SK-N-SH (cell line): ENCODE measurements around the gene MGST1. TPM values are rescaled to one million over a fixed set of nuclear protein-coding genes. Genes with fewer than 3 reads are reported as not detected.

Source experiments
- CTCF ChIA-PET: fragments of 300-600, 350-600 bp; formaldehyde crosslinking; extraction: SDS; loops from one replicate; lab custom pipeline; 2021; lab: Yijun Ruan, JAX
- POLR2A ChIA-PET: fragments of 350-600 bp; sonication (Branson Sonifier 250); formaldehyde crosslinking; extraction: SDS; loops from one replicate; lab custom pipeline; 2020; ENCODE audit warnings: antibody characterized with exemption, inconsistent platforms; lab: Yijun Ruan, JAX
- DNase-seq: peaks from one replicate; pipeline ENCODE4 v3.0.0; 2012
- H2AFZ ChIP-seq: fragments of 200-600 bp; sonication (generic); 2 replicates; pipeline ENCODE4 v1.8.1; 2016; ENCODE audit warnings: antibody characterized with exemption, mild to moderate bottlenecking, low read depth
- H3F3A ChIP-seq: fragments of 200-600 bp; sonication (generic); replicated peaks from 2 replicates; pipeline ENCODE3; 2016; ENCODE audit warnings: antibody characterized with exemption, mild to moderate bottlenecking; ENCODE audit not compliant: insufficient read depth
- H3K27ac ChIP-seq, 2 experiments: fragments of 200-500 bp in 1 of 2; fragments of 200-600 bp in 1 of 2; sonication (Bioruptor generic) in 1 of 2; sonication (generic), shearing (Covaris generic) in 1 of 2; 2 replicates each; pipeline versions ENCODE4 v1.5.1 to v1.6.1; 2014 to 2016; ENCODE audit warnings: low read depth in 2 of 2, inconsistent platforms in 1 of 2, low read length in 1 of 2, mild to moderate bottlenecking in 1 of 2, mixed read lengths in 1 of 2
- H3K27me3 ChIP-seq: fragments of 200-600 bp; sonication (generic), shearing (Covaris generic); 2 replicates; pipeline ENCODE4 v1.6.1; 2016; ENCODE audit warnings: mixed run types; ENCODE audit not compliant: insufficient read depth
- H3K36me3 ChIP-seq, 2 experiments: fragments of 200-500 bp in 1 of 2; fragments of 200-600 bp in 1 of 2; sonication (Bioruptor generic) in 1 of 2; sonication (generic) in 1 of 2; replicated peaks in 1 of 2; 2 replicates each; pipeline versions ENCODE3 to v1.5.1; 2014 to 2016; ENCODE audit warnings: low read length in 1 of 2, mild to moderate bottlenecking in 1 of 2; ENCODE audit not compliant: insufficient read depth in 2 of 2, control insufficient read depth in 1 of 2
- H3K4me1 ChIP-seq, 2 experiments: fragments of 200-500 bp in 1 of 2; fragments of 200-600 bp in 1 of 2; sonication (Bioruptor generic) in 1 of 2; sonication (generic), shearing (Covaris generic) in 1 of 2; 2 replicates each; pipeline versions ENCODE4 v1.5.1 to v1.6.1; 2014 to 2016; ENCODE audit warnings: low read depth in 1 of 2, low read length in 1 of 2, mixed run types in 1 of 2; ENCODE audit not compliant: insufficient read depth in 2 of 2, control insufficient read depth in 1 of 2
- H3K4me2 ChIP-seq: fragments of 200-600 bp; sonication (generic), shearing (Covaris generic); 2 replicates; pipeline ENCODE4 v1.6.1; 2017; ENCODE audit warnings: mixed run types
- H3K4me3 ChIP-seq, 2 experiments: fragments of 200-500 bp in 1 of 2; fragments of 200-600 bp in 1 of 2; sonication (Bioruptor generic) in 1 of 2; sonication (generic), shearing (Covaris generic) in 1 of 2; 2 replicates each; pipeline versions ENCODE4 v1.5.1 to v1.8.1; 2014 to 2016; ENCODE audit warnings: low read depth in 2 of 2, inconsistent platforms in 1 of 2, low read length in 1 of 2, mild to moderate bottlenecking in 1 of 2, mixed read lengths in 1 of 2, moderate library complexity in 1 of 2
- H3K79me2 ChIP-seq: fragments of 200-600 bp; sonication (generic); 2 replicates; pipeline ENCODE4 v1.8.1; 2017; ENCODE audit warnings: mild to moderate bottlenecking; ENCODE audit not compliant: insufficient read depth
- H3K9ac ChIP-seq: fragments of 200-600 bp; sonication (generic); 2 replicates; pipeline ENCODE4 v1.6.1; 2017; ENCODE audit warnings: mixed run types
- H3K9me2 ChIP-seq: fragments of 200-600 bp; sonication (generic); 2 replicates; pipeline ENCODE4 v1.6.1; 2017; ENCODE audit warnings: mixed run types
- H3K9me3 ChIP-seq: fragments of 200-600 bp; sonication (generic); 2 replicates; pipeline ENCODE4 v1.6.1; 2017; ENCODE audit warnings: mixed run types, mild to moderate bottlenecking, moderate library complexity
- H4K20me1 ChIP-seq: fragments of 200-600 bp; sonication (generic); 2 replicates; pipeline ENCODE4 v1.6.1; 2017; ENCODE audit warnings: mild to moderate bottlenecking, mixed run types; ENCODE audit not compliant: insufficient read depth
- EZH2phosphoT487 ChIP-seq: fragments of 200-600 bp; sonication (generic); IDR thresholded peaks from 2 replicates; pipeline ENCODE4 v1.6.1; 2017; ENCODE audit warnings: low read depth, mixed run types, mild to moderate bottlenecking, antibody characterized with exemption, moderate library complexity, borderline replicate concordance
- FOXJ3 ChIP-seq: sonication (generic); formaldehyde crosslinking; IDR thresholded peaks from 2 replicates; pipeline ENCODE4 v1.5.1; 2020; ENCODE audit warnings: mild to moderate bottlenecking, missing genetic modification reagents
- FOXM1 ChIP-seq: IDR thresholded peaks from 2 replicates; pipeline ENCODE4 v1.4.0; 2012; ENCODE audit warnings: low read depth, mild to moderate bottlenecking
- GABPA ChIP-seq: IDR thresholded peaks from 2 replicates; pipeline ENCODE4 v1.4.0; 2012; ENCODE audit warnings: low read depth, mild to moderate bottlenecking
- GATA2 ChIP-seq: sonication (generic); formaldehyde crosslinking; IDR thresholded peaks from 2 replicates; pipeline ENCODE4 v1.5.0; 2020; ENCODE audit warnings: mild to moderate bottlenecking, missing genetic modification reagents
- JUND ChIP-seq: IDR thresholded peaks from 2 replicates; pipeline ENCODE4 v1.4.0; 2012
- MXI1 ChIP-seq: IDR thresholded peaks from 2 replicates; pipeline ENCODE4 v1.6.1; 2012; ENCODE audit warnings: mild to moderate bottlenecking, low read depth, low read length, improper control_type of control experiment
- NFIC ChIP-seq: IDR thresholded peaks from 2 replicates; pipeline ENCODE4 v1.4.0; 2012; ENCODE audit warnings: borderline replicate concordance
- PBX3 ChIP-seq: IDR thresholded peaks from 2 replicates; pipeline ENCODE4; 2012
- POLR2AphosphoS5 ChIP-seq: IDR thresholded peaks from 2 replicates; pipeline ENCODE4 v1.6.1; 2012; ENCODE audit warnings: low read depth, low read length
- RXRA ChIP-seq: IDR thresholded peaks from 2 replicates; pipeline ENCODE4 v1.4.0; 2012; ENCODE audit warnings: low read depth, mild to moderate bottlenecking, borderline replicate concordance
- SIN3A ChIP-seq: IDR thresholded peaks from 2 replicates; pipeline ENCODE4 v1.6.1; 2012; ENCODE audit warnings: low read depth, mild to moderate bottlenecking, low read length, moderate library complexity, borderline replicate concordance
- TCF12 ChIP-seq: IDR thresholded peaks from 2 replicates; pipeline ENCODE4 v1.4.0; 2012
- TEAD4 ChIP-seq: IDR thresholded peaks from 2 replicates; pipeline ENCODE4 v1.4.0; 2012; ENCODE audit warnings: mild to moderate bottlenecking, borderline replicate concordance; ENCODE audit not compliant: insufficient read depth
- WGBS: methylation state at CpG from one replicate; pipeline ENCODE4 v1.1.6; 2017; ENCODE audit warnings: low lambda C conversion rate; 5-methylcytosine and 5-hydroxymethylcytosine counted together
- polyA plus RNA-seq, 3 experiments: library from polyadenylated mRNA; depleted of rRNA; stranded (reverse); fragments of >200 nt; gene quantifications; 2 replicates each; pipeline ENCODE4 v1.2.3, GENCODE V29; 2012
- TF ChIP-seq, protein P1 (sequence below): IDR thresholded peaks from 2 replicates; pipeline ENCODE4 v1.4.0; 2012; ENCODE audit warnings: low read depth, borderline replicate concordance
- TF ChIP-seq, protein P2 (sequence below): IDR thresholded peaks from 2 replicates; pipeline ENCODE4 v1.4.0; 2012; ENCODE audit warnings: low read depth, borderline replicate concordance
- TF ChIP-seq, protein P3 (sequence below): fragments of 200-600 bp; sonication (generic); IDR thresholded peaks from 2 replicates; pipeline ENCODE4 v1.6.1; 2017; ENCODE audit warnings: antibody characterized with exemption, mild to moderate bottlenecking, moderate library complexity

The MGST1 gene
- polyA plus RNA-seq, 1 of the 3 experiments (the other 2 are of a cell fraction), result 4.8 TPM

GRCh38 chr12:16392846-16393535 lies 45.5 kb downstream of the MGST1 start:
- Histone ChIP-seq H3K9me3 (no peaks in the 10 kb centered on the region), H2AFZ (no peak overlapping the region), H3K79me2 (no peaks in the 10 kb centered on the region)
- TF ChIP-seq MXI1, result no peak
- TF ChIP-seq EZH2phosphoT487, result no peak
- no peak for TF ChIP-seq GABPA
- no peak for TF ChIP-seq PBX3
- TF ChIP-seq NFIC, result no peak
- TF ChIP-seq GATA2 (CRISPR knock-in tag), result no peak
- TF ChIP-seq, protein P1, sequence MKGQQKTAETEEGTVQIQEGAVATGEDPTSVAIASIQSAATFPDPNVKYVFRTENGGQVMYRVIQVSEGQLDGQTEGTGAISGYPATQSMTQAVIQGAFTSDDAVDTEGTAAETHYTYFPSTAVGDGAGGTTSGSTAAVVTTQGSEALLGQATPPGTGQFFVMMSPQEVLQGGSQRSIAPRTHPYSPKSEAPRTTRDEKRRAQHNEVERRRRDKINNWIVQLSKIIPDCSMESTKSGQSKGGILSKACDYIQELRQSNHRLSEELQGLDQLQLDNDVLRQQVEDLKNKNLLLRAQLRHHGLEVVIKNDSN, result no peak
- TF ChIP-seq, protein P2, sequence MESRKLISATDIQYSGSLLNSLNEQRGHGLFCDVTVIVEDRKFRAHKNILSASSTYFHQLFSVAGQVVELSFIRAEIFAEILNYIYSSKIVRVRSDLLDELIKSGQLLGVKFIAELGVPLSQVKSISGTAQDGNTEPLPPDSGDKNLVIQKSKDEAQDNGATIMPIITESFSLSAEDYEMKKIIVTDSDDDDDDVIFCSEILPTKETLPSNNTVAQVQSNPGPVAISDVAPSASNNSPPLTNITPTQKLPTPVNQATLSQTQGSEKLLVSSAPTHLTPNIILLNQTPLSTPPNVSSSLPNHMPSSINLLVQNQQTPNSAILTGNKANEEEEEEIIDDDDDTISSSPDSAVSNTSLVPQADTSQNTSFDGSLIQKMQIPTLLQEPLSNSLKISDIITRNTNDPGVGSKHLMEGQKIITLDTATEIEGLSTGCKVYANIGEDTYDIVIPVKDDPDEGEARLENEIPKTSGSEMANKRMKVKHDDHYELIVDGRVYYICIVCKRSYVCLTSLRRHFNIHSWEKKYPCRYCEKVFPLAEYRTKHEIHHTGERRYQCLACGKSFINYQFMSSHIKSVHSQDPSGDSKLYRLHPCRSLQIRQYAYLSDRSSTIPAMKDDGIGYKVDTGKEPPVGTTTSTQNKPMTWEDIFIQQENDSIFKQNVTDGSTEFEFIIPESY, result no peak
- TF ChIP-seq POLR2AphosphoS5, result no peak
- no peak for TF ChIP-seq FOXJ3 (CRISPR knock-in tag)
- no peak for TF ChIP-seq FOXM1
- no peak for TF ChIP-seq TCF12
- TF ChIP-seq SIN3A, result no peak
- TF ChIP-seq, protein P3, sequence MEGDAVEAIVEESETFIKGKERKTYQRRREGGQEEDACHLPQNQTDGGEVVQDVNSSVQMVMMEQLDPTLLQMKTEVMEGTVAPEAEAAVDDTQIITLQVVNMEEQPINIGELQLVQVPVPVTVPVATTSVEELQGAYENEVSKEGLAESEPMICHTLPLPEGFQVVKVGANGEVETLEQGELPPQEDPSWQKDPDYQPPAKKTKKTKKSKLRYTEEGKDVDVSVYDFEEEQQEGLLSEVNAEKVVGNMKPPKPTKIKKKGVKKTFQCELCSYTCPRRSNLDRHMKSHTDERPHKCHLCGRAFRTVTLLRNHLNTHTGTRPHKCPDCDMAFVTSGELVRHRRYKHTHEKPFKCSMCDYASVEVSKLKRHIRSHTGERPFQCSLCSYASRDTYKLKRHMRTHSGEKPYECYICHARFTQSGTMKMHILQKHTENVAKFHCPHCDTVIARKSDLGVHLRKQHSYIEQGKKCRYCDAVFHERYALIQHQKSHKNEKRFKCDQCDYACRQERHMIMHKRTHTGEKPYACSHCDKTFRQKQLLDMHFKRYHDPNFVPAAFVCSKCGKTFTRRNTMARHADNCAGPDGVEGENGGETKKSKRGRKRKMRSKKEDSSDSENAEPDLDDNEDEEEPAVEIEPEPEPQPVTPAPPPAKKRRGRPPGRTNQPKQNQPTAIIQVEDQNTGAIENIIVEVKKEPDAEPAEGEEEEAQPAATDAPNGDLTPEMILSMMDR, result no peak
- TF ChIP-seq RXRA, result no peak
- no peak for TF ChIP-seq JUND
- no peak for TF ChIP-seq TEAD4
- TF ChIP-seq, all 33 proteins: peak for 0
- H3K4me2 ChIP-seq, result no peak overlapping the region
- no peaks in the 10 kb centered on the region for H4K20me1 ChIP-seq
- no peak overlapping the region for H3K9ac ChIP-seq
- WGBS, result 22% methylated on average over 1 of the region's 1 CpG
- no peak overlapping the region for H3K27ac ChIP-seq
- no peak for DNase-seq
- no peaks in the 10 kb centered on the region for H3K27me3 ChIP-seq
- H3K4me3 ChIP-seq, result no peak overlapping the region
- POLR2A ChIA-PET, result no interaction called here
- H3K4me1 ChIP-seq, result no peaks in the 10 kb centered on the region
- H3K9me2 ChIP-seq, result no peaks in the 10 kb centered on the region
- no peaks in the 10 kb centered on the region for H3F3A ChIP-seq
- CTCF ChIA-PET, result no interaction called here
- H3K36me3 ChIP-seq, result no peaks in the 10 kb centered on the region
